HG03571 (cell line): Measurements from ENCODE around the gene MMADHC.
"Not testable (repeated sequence)": the region's sequence is repeated elsewhere in the genome, so short reads cannot be mapped to it uniquely, and the experiment has no call there.

Experiments used
- ATAC-seq: cut with Tn5 transposase; IDR thresholded peaks from one replicate; pipeline ENCODE4 v1.9.1; 2021; ENCODE audit not compliant: unreplicated experiment

Gene MMADHC

GRCh38 chr2:149595056-149595963 lies 7.7 kb upstream of the MMADHC start:
- ATAC-seq: no peak

GRCh38 chr2:149594411-149594810 lies 6.8 kb upstream of the MMADHC start:
- no peak for ATAC-seq

- peak; percentile 16 for ATAC-seq
Measured at GRCh38 chr2:149587950-149588487, 444 bp upstream of the MMADHC start.

- no peak for ATAC-seq
Measured at GRCh38 chr2:149586898-149587219, 716 bp downstream of the MMADHC start.

- ATAC-seq: no peak
Measured at GRCh38 chr2:149586063-149586462, 1.5 kb downstream of the MMADHC start.

- no peak for ATAC-seq
Measured at GRCh38 chr2:149585166-149585885, 2.2 kb downstream of the MMADHC start.

- ATAC-seq: no peak
Measured at GRCh38 chr2:149579972-149580882, 7.3 kb downstream of the MMADHC start.

- no peak for ATAC-seq
Measured at GRCh38 chr2:149577269-149577668, 10.3 kb downstream of the MMADHC start.

GRCh38 chr2:149575752-149576151 lies 11.8 kb downstream of the MMADHC start:
- ATAC-seq: no peak

- ATAC-seq: no peak
Measured at GRCh38 chr2:149575277-149575676, 12.3 kb downstream of the MMADHC start.

GRCh38 chr2:149573760-149574159 lies 13.8 kb downstream of the MMADHC start:
- no peak for ATAC-seq

GRCh38 chr2:149572102-149572953 lies 15.2 kb downstream of the MMADHC start:
- ATAC-seq: no peak

GRCh38 chr2:149568138-149568537 lies 19.4 kb downstream of the MMADHC start:
- ATAC-seq: no peak

- ATAC-seq: no peak
Measured at GRCh38 chr2:149566652-149567051, 20.9 kb downstream of the MMADHC start.

- not testable (repeated sequence) for ATAC-seq
Measured at GRCh38 chr2:149565625-149566024, 21.9 kb downstream of the MMADHC start.

GRCh38 chr2:149564983-149565382 lies 22.6 kb downstream of the MMADHC start:
- ATAC-seq: no peak

- no peak for ATAC-seq
Measured at GRCh38 chr2:149564097-149564496, 23.5 kb downstream of the MMADHC start.

GRCh38 chr2:149562324-149562723 lies 25.3 kb downstream of the MMADHC start:
- peak; percentile 66 for ATAC-seq

GRCh38 chr2:149561309-149561926 lies 26.2 kb downstream of the MMADHC start:
- no peak for ATAC-seq
